Right lobe of liver (tissue), 6 donors: ENCODE measurements around the gene SLC35B4. TPM values are rescaled to one million over a fixed set of nuclear protein-coding genes. Genes with fewer than 3 reads are reported as not detected.

Source experiments
- ATAC-seq, 4 donors: fragments of 200-7000 bp; cut with Tn5 transposase; one replicate each; pipeline ENCODE4 v1.9.1; 2020; ENCODE audit warnings: mild to moderate bottlenecking in 4 of 4, moderate library complexity in 4 of 4
- DNase-seq, 3 donors: peaks; one replicate each; pipeline ENCODE4 v3.0.0-alpha.2; 2020
- H3K27ac ChIP-seq, 3 donors: fragments of 200-600 bp; one replicate each; pipeline ENCODE4 v1.8.0; 2022
- H3K27me3 ChIP-seq, 2 donors: fragments of 200-600 bp; one replicate each; pipeline ENCODE4 v1.8.0; 2022
- H3K36me3 ChIP-seq, 4 donors: fragments of 200-600 bp; sonication (generic) in 1 of 4; one replicate each; pipeline versions ENCODE4 v1.5.1 to v1.8.0; 2017 to 2022; ENCODE audit warnings: control low read depth in 1 of 4
- H3K4me1 ChIP-seq, 4 donors: fragments of 200-600 bp; sonication (generic) in 1 of 4; one replicate each; pipeline versions ENCODE4 v1.5.1 to v1.8.0; 2017 to 2022; ENCODE audit warnings: control low read depth in 1 of 4
- H3K4me3 ChIP-seq, 3 donors: fragments of 200-600 bp; one replicate each; pipeline ENCODE4 v1.8.0; 2022
- H3K9me3 ChIP-seq, 4 donors: fragments of 200-600 bp; sonication (generic) in 1 of 4; one replicate each; pipeline versions ENCODE4 v1.5.1 to v1.8.0; 2017 to 2022; ENCODE audit warnings: control low read depth in 1 of 4
- CTCF ChIP-seq, 4 donors: fragments of 200-600 bp in 3 of 4; fragments of 450-650 bp in 1 of 4; IDR thresholded peaks; one replicate each; pipeline versions ENCODE4 v1.5.1 to v1.8.0; 2016 to 2022; ENCODE audit warnings: antibody characterized with exemption in 4 of 4, mild to moderate bottlenecking in 2 of 4
- POLR2A ChIP-seq: fragments of 450-650 bp; IDR thresholded peaks from one replicate; pipeline ENCODE4 v1.6.1; 2017; ENCODE audit warnings: antibody characterized with exemption, mild to moderate bottlenecking
- WGBS: methylation state at CpG from one replicate; pipeline ENCODE4 v1.1.6; 2018; ENCODE audit warnings: low coverage, low lambda C conversion rate; ENCODE audit not compliant: insufficient coverage; ENCODE audit errors: missing lambda C conversion rate; 5-methylcytosine and 5-hydroxymethylcytosine counted together
- intact Hi-C, 2 donors: fragments of 100-400 bp; cut with DNase I; formaldehyde crosslinking; loops; one replicate each; pipeline versions ENCODE4 v1.11.2 to v1.14.1; 2022
- total RNA-seq, 6 experiments: library from RNA; depleted of rRNA in 2 of 6; stranded (reverse); fragments of >200 nt in 2 of 6; fragmentation: NEBNext Ultra II Directional in 3 of 6; extraction: Animal tissue kit (Norgen Biotek cat#: 25700) in 3 of 6; gene quantifications; one replicate each; pipeline versions ENCODE4 v1.1.0 to v1.2.4, GENCODE V29; 2016 to 2023
- donor health status: DM: no; HTN: yes; CAD: no.
- donor health status: DM: no; HTN: no; CAD: no.
- donor health status: DM: no; HTN: no; CAD: no.
- donor health status: DM: no; HTN: yes; CAD: no.
- donor health status: DM: no; HTN: yes; CAD: no.

The SLC35B4 gene
- total RNA-seq, 6 experiments from 2014 or later, result 8.9 to 13.5 (median 10.4) TPM

- intact Hi-C loops, result no loop called here
- H3K36me3 ChIP-seq, result no peaks in the 10 kb centered on the region
- WGBS, result 89% methylated on average over 1 of the region's 1 CpG
Measured at GRCh38 chr7:134337980-134338379, 21.2 kb upstream of the SLC35B4 start.

GRCh38 chr7:134334408-134334807, 17.7 kb upstream of the SLC35B4 start:
- 66% methylated on average over 4 of the region's 4 CpGs for WGBS
- H3K4me1 ChIP-seq, result peaks cover 0 to 9% (median 0%) of the 10 kb centered on the region in 4 donors
- H3K9me3 ChIP-seq, result no peaks in the 10 kb centered on the region
- TF ChIP-seq CTCF (IDR thresholded peaks at IDR 0.05), result no peak
- no peak for TF ChIP-seq POLR2A
- intact Hi-C loops, result no loop called here
- H3K27ac ChIP-seq, result no peak overlapping the region
- H3K27me3 ChIP-seq, result no peaks in the 10 kb centered on the region
- no peak for DNase-seq
- ATAC-seq, result no peak
- no peaks in the 10 kb centered on the region for H3K36me3 ChIP-seq
- H3K4me3 ChIP-seq, result no peak overlapping the region

More at GRCh38 chr7:134337980-134338379, 21.2 kb upstream of the SLC35B4 start:
- DNase-seq (no peak), ATAC-seq (no peak)
- no peak overlapping the region for H3K4me3 ChIP-seq
- H3K27ac ChIP-seq, result no peak overlapping the region
- no peak for TF ChIP-seq CTCF (IDR thresholded peaks at IDR 0.05)
- TF ChIP-seq POLR2A, result no peak
- no peaks in the 10 kb centered on the region for H3K9me3 ChIP-seq
- no peaks in the 10 kb centered on the region for H3K27me3 ChIP-seq
- H3K4me1 ChIP-seq, result no peaks in the 10 kb centered on the region

GRCh38 chr7:134333943-134334342, 17.2 kb upstream of the SLC35B4 start:
- TF ChIP-seq POLR2A (no peak), CTCF (IDR thresholded peaks at IDR 0.05) (no peak)
- Histone ChIP-seq H3K4me1 (peaks cover 0 to 9% (median 0%) of the 10 kb centered on the region in 4 donors), H3K36me3 (no peaks in the 10 kb centered on the region), H3K27me3 (no peaks in the 10 kb centered on the region), H3K27ac (no peak overlapping the region), H3K9me3 (no peaks in the 10 kb centered on the region), H3K4me3 (no peak overlapping the region)
- DNase-seq, result no peak
- WGBS, result 78% methylated on average over 8 of the region's 13 CpGs
- no peak for ATAC-seq
- intact Hi-C loops, result no loop called here

GRCh38 chr7:134332892-134333291, 16.2 kb upstream of the SLC35B4 start:
- H3K36me3 ChIP-seq, result no peaks in the 10 kb centered on the region
- no peak for DNase-seq
- no peak overlapping the region for H3K4me3 ChIP-seq
- no peak overlapping the region for H3K27ac ChIP-seq
- TF ChIP-seq CTCF (IDR thresholded peaks at IDR 0.05) (no peak), POLR2A (no peak)
- 93% methylated on average over 1 of the region's 1 CpG for WGBS
- no peaks in the 10 kb centered on the region for H3K27me3 ChIP-seq
- H3K4me1 ChIP-seq, result peaks cover 0 to 9% (median 0%) of the 10 kb centered on the region in 4 donors
- H3K9me3 ChIP-seq, result no peaks in the 10 kb centered on the region
- ATAC-seq, result no peak
- intact Hi-C loops, result no loop called here

GRCh38 chr7:134331393-134331792, 14.7 kb upstream of the SLC35B4 start:
- H3K27ac ChIP-seq, result no peak overlapping the region
- no peak for TF ChIP-seq CTCF (IDR thresholded peaks at IDR 0.05)
- TF ChIP-seq POLR2A, result no peak
- intact Hi-C loops, result no loop called here
- H3K4me3 ChIP-seq, result no peak overlapping the region
- peak in 1 of 4 donors; percentile 46 for ATAC-seq
- DNase-seq, result no peak
- no peaks in the 10 kb centered on the region for H3K27me3 ChIP-seq
- peaks cover 0 to 9% (median 0%) of the 10 kb centered on the region in 4 donors for H3K4me1 ChIP-seq
- no peaks in the 10 kb centered on the region for H3K9me3 ChIP-seq
- no peaks in the 10 kb centered on the region for H3K36me3 ChIP-seq
- WGBS, result 95% methylated on average over 7 of the region's 7 CpGs
